Panc1 (cell line): Measurements from ENCODE around the gene UBE2M. TPM values are rescaled to one million over a fixed set of nuclear protein-coding genes. Genes with fewer than 3 reads are reported as not detected.

Source experiments
- ATAC-seq: fragments of 200-7000 bp; cut with Tn5 transposase; 2 replicates; pipeline ENCODE4 v1.9.1; 2020; ENCODE audit warnings: mild to moderate bottlenecking, moderate library complexity
- BruUV-seq: library from RNA; stranded (reverse); fragments of 400-500 nt; replicated peaks from 2 replicates; lab custom pipeline; 2021; lab: Mats Ljungman, UMichigan
- CTCF ChIA-PET: fragments of 300-600 bp; sonication (Branson Sonifier 250); formaldehyde crosslinking; loops from one replicate; lab custom pipeline; 2022; ENCODE audit warnings: antibody characterized with exemption; lab: Charles Lee
- POLR2A ChIA-PET: fragments of 300-600 bp; sonication (Branson Sonifier 250); formaldehyde crosslinking; loops from one replicate; lab custom pipeline; 2022; ENCODE audit warnings: antibody characterized with exemption; lab: Charles Lee
- DNase-seq: peaks from one replicate; pipeline ENCODE4 v3.0.0-alpha.2; 2010; ENCODE audit warnings: low read depth, low spot score
- H3K27ac ChIP-seq: 2 replicates; pipeline ENCODE4 v1.5.1; 2011; ENCODE audit warnings: mild to moderate bottlenecking, low read length, inconsistent platforms
- H3K27me3 ChIP-seq: fragments of 200-500 bp; sonication (Bioruptor generic); 2 replicates; pipeline ENCODE4 v1.6.0; 2014; ENCODE audit warnings: low read length, inconsistent platforms; ENCODE audit not compliant: control insufficient read depth, insufficient read depth
- H3K36me3 ChIP-seq: fragments of 200-500 bp; sonication (Bioruptor generic); 2 replicates; pipeline ENCODE4 v1.5.1; 2014; ENCODE audit warnings: inconsistent platforms, mild to moderate bottlenecking, low read length, moderate library complexity; ENCODE audit not compliant: control insufficient read depth, insufficient read depth
- H3K4me1 ChIP-seq: 2 replicates; pipeline ENCODE4 v1.5.1; 2011; ENCODE audit warnings: inconsistent platforms, mild to moderate bottlenecking, low read length, moderate library complexity; ENCODE audit not compliant: control insufficient read depth, insufficient read depth
- H3K4me3 ChIP-seq, 2 experiments: 2 replicates each; pipeline ENCODE4 v1.5.1; 2011 to 2012; ENCODE audit warnings: low read depth in 2 of 2, low read length in 2 of 2, mild to moderate bottlenecking in 2 of 2, inconsistent platforms in 1 of 2, moderate library complexity in 1 of 2
- H3K9me3 ChIP-seq: fragments of 200-500 bp; sonication (Bioruptor generic); 2 replicates; pipeline ENCODE4 v1.5.1; 2014; ENCODE audit warnings: low read depth, mild to moderate bottlenecking, inconsistent platforms, low read length, moderate library complexity; ENCODE audit not compliant: control insufficient read depth, insufficient read depth
- POLR2AphosphoS5 ChIP-seq: IDR thresholded peaks from 2 replicates; pipeline ENCODE4 v1.6.1; 2012; ENCODE audit warnings: mild to moderate bottlenecking, low read depth, low read length, moderate library complexity
- SIN3A ChIP-seq: IDR thresholded peaks from 2 replicates; pipeline ENCODE4 v1.6.1; 2012; ENCODE audit warnings: low read depth, mild to moderate bottlenecking, low read length, moderate library complexity, borderline replicate concordance; ENCODE audit not compliant: insufficient read depth
- TCF7L2 ChIP-seq: IDR thresholded peaks from 2 replicates; pipeline ENCODE4 v1.6.1; 2011; ENCODE audit warnings: mild to moderate bottlenecking, low read depth, low read length, inconsistent platforms
- in situ Hi-C: cut with HindIII; loops from 2 replicates; pipeline ENCODE4 v1.10.0; 2016; ENCODE audit warnings: low sequenced_read_pairs, low pct_unique_long_range_greater_than_20kb
- intact Hi-C: fragments of 100-400 bp; cut with micrococcal nuclease; formaldehyde crosslinking; loops from one replicate; pipeline ENCODE4 v1.10.0; 2022; ENCODE audit not compliant: unreplicated experiment
- total RNA-seq: library from RNA; stranded (reverse); gene quantifications from one replicate; pipeline ENCODE4 v1.2.1, GENCODE V29; 2021; ENCODE audit not compliant: unreplicated experiment
- TF ChIP-seq, protein P1 (sequence below): fragments of 450-650 bp; IDR thresholded peaks from 2 replicates; pipeline ENCODE4 v1.5.1; 2017; ENCODE audit warnings: mild to moderate bottlenecking
- TF ChIP-seq, protein P2 (sequence below), 2 experiments: IDR thresholded peaks; 2 replicates each; pipeline ENCODE4 v1.6.1; 2011 to 2012; ENCODE audit warnings: low read depth in 2 of 2, control low read depth in 1 of 2, low read length in 1 of 2, mild to moderate bottlenecking in 1 of 2, moderate library complexity in 1 of 2; ENCODE audit not compliant: insufficient read depth in 1 of 2

Gene UBE2M
- total RNA-seq, 1 experiment from 2014 or later = 189 TPM

DNA sequence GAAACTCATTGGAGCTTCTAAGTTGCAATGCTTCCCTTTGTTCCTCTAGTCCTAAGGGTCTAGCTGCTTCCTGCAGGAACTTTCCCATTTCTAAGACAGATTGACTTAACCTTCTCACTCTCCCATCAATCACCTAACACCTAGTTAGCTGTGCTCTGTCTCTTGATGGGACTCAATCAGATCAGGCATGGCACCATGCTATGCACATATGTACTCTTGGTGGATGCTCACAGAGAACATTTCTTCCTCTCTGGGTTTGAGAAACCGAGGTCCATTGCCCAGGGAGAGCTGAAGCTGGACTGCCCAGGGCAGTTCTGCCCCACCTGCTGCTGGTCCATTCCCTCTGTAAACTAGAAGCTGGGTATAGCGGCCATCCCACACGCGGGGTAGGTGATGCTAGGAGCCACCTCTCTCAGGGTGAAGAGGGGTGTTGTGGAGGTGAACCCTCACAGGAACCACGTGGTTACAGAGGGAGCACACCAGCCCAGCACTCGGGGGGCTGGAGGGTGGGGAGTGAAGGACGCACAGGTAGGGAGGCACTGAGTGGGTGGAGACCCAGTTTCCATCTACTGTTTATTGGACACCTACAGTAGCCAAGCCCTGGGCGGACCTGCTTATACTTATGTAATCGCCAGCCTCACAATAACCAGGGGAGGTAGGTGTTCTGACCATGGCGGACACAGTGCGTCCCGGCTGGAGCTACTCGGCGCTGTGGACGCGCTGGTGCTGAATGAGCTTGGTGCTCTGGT lies 3.1 kb upstream of the UBE2M start:
- TF ChIP-seq, protein P1, sequence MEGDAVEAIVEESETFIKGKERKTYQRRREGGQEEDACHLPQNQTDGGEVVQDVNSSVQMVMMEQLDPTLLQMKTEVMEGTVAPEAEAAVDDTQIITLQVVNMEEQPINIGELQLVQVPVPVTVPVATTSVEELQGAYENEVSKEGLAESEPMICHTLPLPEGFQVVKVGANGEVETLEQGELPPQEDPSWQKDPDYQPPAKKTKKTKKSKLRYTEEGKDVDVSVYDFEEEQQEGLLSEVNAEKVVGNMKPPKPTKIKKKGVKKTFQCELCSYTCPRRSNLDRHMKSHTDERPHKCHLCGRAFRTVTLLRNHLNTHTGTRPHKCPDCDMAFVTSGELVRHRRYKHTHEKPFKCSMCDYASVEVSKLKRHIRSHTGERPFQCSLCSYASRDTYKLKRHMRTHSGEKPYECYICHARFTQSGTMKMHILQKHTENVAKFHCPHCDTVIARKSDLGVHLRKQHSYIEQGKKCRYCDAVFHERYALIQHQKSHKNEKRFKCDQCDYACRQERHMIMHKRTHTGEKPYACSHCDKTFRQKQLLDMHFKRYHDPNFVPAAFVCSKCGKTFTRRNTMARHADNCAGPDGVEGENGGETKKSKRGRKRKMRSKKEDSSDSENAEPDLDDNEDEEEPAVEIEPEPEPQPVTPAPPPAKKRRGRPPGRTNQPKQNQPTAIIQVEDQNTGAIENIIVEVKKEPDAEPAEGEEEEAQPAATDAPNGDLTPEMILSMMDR = no peak
- TF ChIP-seq, protein P2, sequence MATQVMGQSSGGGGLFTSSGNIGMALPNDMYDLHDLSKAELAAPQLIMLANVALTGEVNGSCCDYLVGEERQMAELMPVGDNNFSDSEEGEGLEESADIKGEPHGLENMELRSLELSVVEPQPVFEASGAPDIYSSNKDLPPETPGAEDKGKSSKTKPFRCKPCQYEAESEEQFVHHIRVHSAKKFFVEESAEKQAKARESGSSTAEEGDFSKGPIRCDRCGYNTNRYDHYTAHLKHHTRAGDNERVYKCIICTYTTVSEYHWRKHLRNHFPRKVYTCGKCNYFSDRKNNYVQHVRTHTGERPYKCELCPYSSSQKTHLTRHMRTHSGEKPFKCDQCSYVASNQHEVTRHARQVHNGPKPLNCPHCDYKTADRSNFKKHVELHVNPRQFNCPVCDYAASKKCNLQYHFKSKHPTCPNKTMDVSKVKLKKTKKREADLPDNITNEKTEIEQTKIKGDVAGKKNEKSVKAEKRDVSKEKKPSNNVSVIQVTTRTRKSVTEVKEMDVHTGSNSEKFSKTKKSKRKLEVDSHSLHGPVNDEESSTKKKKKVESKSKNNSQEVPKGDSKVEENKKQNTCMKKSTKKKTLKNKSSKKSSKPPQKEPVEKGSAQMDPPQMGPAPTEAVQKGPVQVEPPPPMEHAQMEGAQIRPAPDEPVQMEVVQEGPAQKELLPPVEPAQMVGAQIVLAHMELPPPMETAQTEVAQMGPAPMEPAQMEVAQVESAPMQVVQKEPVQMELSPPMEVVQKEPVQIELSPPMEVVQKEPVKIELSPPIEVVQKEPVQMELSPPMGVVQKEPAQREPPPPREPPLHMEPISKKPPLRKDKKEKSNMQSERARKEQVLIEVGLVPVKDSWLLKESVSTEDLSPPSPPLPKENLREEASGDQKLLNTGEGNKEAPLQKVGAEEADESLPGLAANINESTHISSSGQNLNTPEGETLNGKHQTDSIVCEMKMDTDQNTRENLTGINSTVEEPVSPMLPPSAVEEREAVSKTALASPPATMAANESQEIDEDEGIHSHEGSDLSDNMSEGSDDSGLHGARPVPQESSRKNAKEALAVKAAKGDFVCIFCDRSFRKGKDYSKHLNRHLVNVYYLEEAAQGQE (IDR thresholded peaks at IDR 0.05; ENCODE audit: insufficient read depth in 1 of 2, low read depth in 2 of 2, low read length in 1 of 2) = no peak; a peak in 1 of 4 replicates
- TF ChIP-seq TCF7L2 = no peak
- TF ChIP-seq SIN3A = no peak
- TF ChIP-seq POLR2AphosphoS5 = peak; percentile 34; the same call in 1 of the 2 replicates
- Histone ChIP-seq H3K9me3 (no peaks in the 10 kb centered on the region), H3K27me3 (no peaks in the 10 kb centered on the region), H3K36me3 (no peaks in the 10 kb centered on the region), H3K27ac (no peak overlapping the region; the same call in 1 of the 2 replicates), H3K4me1 (peaks cover 18% of the 10 kb centered on the region), H3K4me3 (no peak overlapping the region)
- in situ Hi-C loops (no loop called here), intact Hi-C loops (no loop called here)
- CTCF ChIA-PET = no interaction called here
- ATAC-seq (no peak), DNase-seq (no peak)
- no TSS peak for BruUV-seq
- POLR2A ChIA-PET = no interaction called here

- BruUV-seq = no TSS peak
- POLR2A ChIA-PET = interaction anchor here (0.6 kb wide), 1 partner anchor 40 kb away, joined by 10 read pairs; no protein-coding TSS in a partner anchor
- no peaks in the 10 kb centered on the region for H3K9me3 ChIP-seq
- no peak overlapping the region for H3K4me3 ChIP-seq
- in situ Hi-C loops (no loop called here), intact Hi-C loops (no loop called here)
- ATAC-seq (no peak), DNase-seq (no peak)
- CTCF ChIA-PET = no interaction called here
- H3K27ac ChIP-seq = peak overlapping the region; percentile 100
- no peaks in the 10 kb centered on the region for H3K27me3 ChIP-seq
- peaks cover 24% of the 10 kb centered on the region for H3K4me1 ChIP-seq
- TF ChIP-seq POLR2AphosphoS5 (no peak; the same call in 1 of the 2 replicates), SIN3A (no peak)
- TF ChIP-seq, protein P1 = no peak
- TF ChIP-seq, protein P2 (IDR thresholded peaks at IDR 0.05; ENCODE audit: insufficient read depth in 1 of 2, low read depth in 2 of 2, low read length in 1 of 2) = no peak
- no peaks in the 10 kb centered on the region for H3K36me3 ChIP-seq
Measured at GRCh38 chr19:58560921-58561320, 2.5 kb upstream of the UBE2M start.
